22Rv1 (cell line): ENCODE measurements around the gene PABPC3.

Source experiments
- H3K27ac ChIP-seq: fragments of 450-650 bp; 2 replicates; pipeline ENCODE4 v1.5.1; 2017
- CTCF ChIP-seq: fragments of 450-650 bp; IDR thresholded peaks from 2 replicates; pipeline ENCODE4 v1.5.1; 2017; ENCODE audit warnings: mild to moderate bottlenecking
- ZFX ChIP-seq: fragments of 450-650 bp; IDR thresholded peaks from 2 replicates; pipeline ENCODE4 v1.6.1; 2017; ENCODE audit warnings: antibody characterized with exemption, borderline replicate concordance

Gene PABPC3

DNA sequence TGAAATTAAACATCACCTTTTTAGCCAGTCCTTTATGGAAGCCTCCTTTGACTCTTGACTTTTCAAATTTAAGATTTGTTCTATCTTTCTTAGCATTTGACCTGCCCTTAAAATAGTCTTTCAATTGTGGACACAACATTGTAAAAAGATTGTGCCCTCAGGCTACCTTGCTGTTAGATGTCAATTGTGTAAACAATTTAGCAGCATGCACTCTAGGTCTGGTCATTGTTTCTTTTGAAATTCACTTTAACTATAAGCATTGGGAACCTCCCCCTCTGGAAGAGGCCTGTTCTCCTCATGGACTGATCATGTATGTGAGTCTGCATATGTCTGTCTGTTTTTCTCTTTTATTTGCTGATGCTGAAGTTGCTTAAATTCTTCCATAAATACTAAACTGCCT lies 31.5 kb upstream of the PABPC3 start:
- no peak overlapping the region for H3K27ac ChIP-seq
- TF ChIP-seq CTCF: no peak
- no peak for TF ChIP-seq ZFX

DNA sequence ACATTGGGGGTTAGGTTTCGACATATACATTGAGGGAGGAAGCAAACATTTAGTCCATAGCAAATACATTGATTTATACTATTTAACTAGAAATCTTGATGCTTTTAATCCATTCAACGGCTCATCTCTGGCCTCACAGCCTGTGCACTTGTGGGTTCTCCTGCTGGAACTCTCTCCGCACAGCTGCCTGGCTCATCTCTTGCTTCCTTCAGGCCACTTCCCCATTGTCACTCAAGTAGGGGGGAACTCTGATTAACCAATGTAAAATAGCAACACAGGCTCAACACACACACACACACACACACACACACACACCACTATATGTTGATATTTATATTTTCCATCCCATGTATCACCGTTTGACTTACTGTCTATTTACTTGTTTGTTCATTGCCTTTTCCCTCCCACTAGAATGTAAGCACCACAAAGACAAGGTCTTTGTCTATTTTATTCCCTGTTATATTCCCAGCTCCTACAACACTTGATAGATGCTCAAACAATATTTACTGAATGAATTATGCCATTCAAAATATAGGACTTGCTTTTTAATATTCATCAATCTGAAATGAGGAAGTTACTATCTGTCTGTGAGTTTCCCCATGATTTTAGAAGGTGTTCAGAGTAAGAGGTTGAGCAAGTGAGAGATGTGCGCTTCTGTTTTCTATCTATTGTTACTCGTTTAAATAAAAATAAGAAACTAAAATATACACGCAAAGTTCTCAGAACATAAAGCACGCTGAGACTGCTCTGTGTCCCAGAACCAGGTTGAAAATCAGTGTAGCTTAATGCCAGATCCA lies 29.8 kb upstream of the PABPC3 start:
- H3K27ac ChIP-seq: no peak overlapping the region
- TF ChIP-seq ZFX (no peak), CTCF (no peak)

DNA sequence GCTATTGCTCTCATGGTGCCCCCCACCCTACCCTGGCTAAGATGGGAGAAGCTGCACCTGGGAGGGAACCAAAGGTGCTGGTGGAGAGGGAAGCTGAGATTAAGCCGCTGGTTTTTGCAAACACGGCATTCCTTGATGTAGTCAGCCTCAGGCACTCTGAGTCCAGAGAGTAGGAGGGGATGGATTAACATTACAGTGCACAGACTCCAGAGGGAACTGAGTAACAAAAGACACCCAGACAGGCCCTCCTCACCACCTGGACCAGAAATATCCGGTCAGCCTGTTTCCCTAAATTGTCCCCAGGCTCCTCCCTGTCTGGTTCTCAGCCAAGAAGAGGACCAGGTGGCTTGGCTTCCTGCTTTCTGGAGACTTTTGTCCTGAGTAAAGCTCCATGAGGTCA lies 28.9 kb upstream of the PABPC3 start:
- no peak overlapping the region for H3K27ac ChIP-seq
- TF ChIP-seq ZFX (no peak), CTCF (no peak)

DNA sequence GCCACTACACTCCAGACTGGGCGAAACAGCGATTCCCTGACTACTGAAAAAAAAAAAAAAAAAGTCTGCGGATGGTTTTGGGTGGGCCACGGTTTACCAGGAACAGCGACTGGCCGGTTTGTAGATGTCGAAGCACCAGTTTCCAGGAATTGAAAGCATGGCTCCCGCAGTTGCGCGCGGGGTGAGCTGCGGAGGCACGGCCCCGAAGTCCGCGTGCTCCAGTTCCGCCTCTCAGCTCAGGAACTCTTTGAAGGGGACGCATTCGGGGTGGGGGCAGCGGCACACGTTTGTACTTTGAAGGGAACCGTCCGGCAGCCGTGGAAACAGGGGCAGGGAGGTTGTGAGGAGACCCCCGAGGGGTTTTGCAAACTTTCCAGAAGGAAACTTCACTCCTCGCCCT lies 27.1 kb upstream of the PABPC3 start:
- no peak for TF ChIP-seq ZFX
- H3K27ac ChIP-seq: no peak overlapping the region

- H3K27ac ChIP-seq: no peak overlapping the region
- TF ChIP-seq ZFX: no peak
- no peak for TF ChIP-seq CTCF
Measured at GRCh38 chr13:25069236-25069635, 26.7 kb upstream of the PABPC3 start.

GRCh38 chr13:25069911-25070310 lies 26.0 kb upstream of the PABPC3 start:
- TF ChIP-seq CTCF (no peak), ZFX (no peak)
- H3K27ac ChIP-seq: no peak overlapping the region

- H3K27ac ChIP-seq: no peak overlapping the region
- no peak for TF ChIP-seq ZFX
- TF ChIP-seq CTCF: no peak
Measured at GRCh38 chr13:25080773-25081172, 15.2 kb upstream of the PABPC3 start.

GRCh38 chr13:25084096-25084495 lies 11.8 kb upstream of the PABPC3 start:
- TF ChIP-seq ZFX: no peak
- no peak for TF ChIP-seq CTCF
- H3K27ac ChIP-seq: no peak overlapping the region
